ENCODE results near the gene DEFB124. TPM values are rescaled to one million over a fixed set of nuclear protein-coding genes. Genes with fewer than 3 reads are reported as not detected.
"Not testable (repeated sequence)": the region's sequence is repeated elsewhere in the genome, so short reads cannot be mapped to it uniquely, and the experiment has no call there.

The DEFB124 gene
- total RNA-seq, 1 experiment from 2014 or later: not detected

GRCh38 chr20:31488115-31488514, 13.2 kb upstream of the DEFB124 start:
- DNase-seq (ENCODE audit: low spot score): no peak

GRCh38 chr20:31485450-31486339, 10.8 kb upstream of the DEFB124 start:
- DNase-seq (ENCODE audit: low spot score): no peak

GRCh38 chr20:31484001-31484400, 9.1 kb upstream of the DEFB124 start:
- no peak for DNase-seq (ENCODE audit: low spot score)

- peak; percentile 42 for DNase-seq (ENCODE audit: low spot score)
Observed at GRCh38 chr20:31476643-31477215, 1.8 kb upstream of the DEFB124 start.

GRCh38 chr20:31476294-31476585, 1.3 kb upstream of the DEFB124 start:
- no peak for DNase-seq (ENCODE audit: low spot score)

GRCh38 chr20:31475472-31476293, 756 bp upstream of the DEFB124 start:
- DNase-seq (ENCODE audit: low spot score): no peak

- no peak for DNase-seq (ENCODE audit: low spot score)
Observed at GRCh38 chr20:31474097-31474436, 860 bp downstream of the DEFB124 start.

- no peak for DNase-seq (ENCODE audit: low spot score)
Observed at GRCh38 chr20:31473331-31474096, 1.4 kb downstream of the DEFB124 start.

- DNase-seq (ENCODE audit: low spot score): peak; percentile 18
Observed at GRCh38 chr20:31472395-31473330, 2.3 kb downstream of the DEFB124 start.

GRCh38 chr20:31470946-31471345, 4.0 kb downstream of the DEFB124 start:
- DNase-seq (ENCODE audit: low spot score): not testable (repeated sequence)

GRCh38 chr20:31454361-31454760, 20.6 kb downstream of the DEFB124 start:
- no peak for DNase-seq (ENCODE audit: low spot score)

GRCh38 chr20:31452575-31452974, 22.4 kb downstream of the DEFB124 start:
- DNase-seq (ENCODE audit: low spot score): no peak

- DNase-seq (ENCODE audit: low spot score): no peak
Observed at GRCh38 chr20:31449511-31450414, 25.2 kb downstream of the DEFB124 start.

- no peak for DNase-seq (ENCODE audit: low spot score)
Observed at GRCh38 chr20:31446084-31446819, 28.7 kb downstream of the DEFB124 start.

GRCh38 chr20:31440012-31440659, 34.8 kb downstream of the DEFB124 start, which contains the start of gene DEFB123:
Gene DEFB123, plus strand, starts transcription at chr20:31440632. Its CDS starts 67 bp downstream, at chr20:31440699.
- no peak for DNase-seq (ENCODE audit: low spot score)

- DNase-seq (ENCODE audit: low spot score): no peak
Observed at GRCh38 chr20:31430568-31431115, 44.3 kb downstream of the DEFB124 start.

- DNase-seq (ENCODE audit: low spot score): not testable (repeated sequence)
Observed at GRCh38 chr20:31427576-31427975, 47.4 kb downstream of the DEFB124 start.

Data from A172 (cell line).